HEK293 (cell line): Measurements from ENCODE around the gene DMAC2.

ENCODE experiments used
- CTCF ChIA-PET: fragments of 350-600 bp; formaldehyde crosslinking; extraction: SDS; loops from one replicate; lab custom pipeline; 2021; ENCODE audit warnings: antibody characterized with exemption; lab: Yijun Ruan, JAX
- POLR2A ChIA-PET: fragments of 300-600 bp; formaldehyde crosslinking; extraction: SDS; loops from one replicate; lab custom pipeline; 2020; ENCODE audit warnings: antibody characterized with exemption, inconsistent platforms; lab: Yijun Ruan, JAX
- H3K27ac ChIP-seq: fragments of 200-500 bp; sonication (Bioruptor generic); 2 replicates; pipeline ENCODE4 v1.5.1; 2014; ENCODE audit warnings: low read depth, low read length, control low read depth, inconsistent platforms; ENCODE audit errors: extremely low read depth
- H3K36me3 ChIP-seq, 2 experiments: fragments of 200-500 bp in 1 of 2; sonication (Bioruptor generic) in 1 of 2; 1 replicate in 1 of 2; 2 replicates in 1 of 2; pipeline ENCODE4 v1.5.1; 2014 to 2017; ENCODE audit warnings: inconsistent platforms in 2 of 2, low read length in 2 of 2; ENCODE audit not compliant: control insufficient read depth in 2 of 2, insufficient read depth in 1 of 2
- H3K4me1 ChIP-seq: fragments of 200-500 bp; sonication (Bioruptor generic); 2 replicates; pipeline ENCODE4 v1.5.1; 2014; ENCODE audit warnings: mild to moderate bottlenecking, low read length, inconsistent platforms; ENCODE audit not compliant: control insufficient read depth, insufficient read depth
- H3K4me3 ChIP-seq: 2 replicates; pipeline ENCODE4 v1.5.1; 2011; ENCODE audit warnings: low read depth, mild to moderate bottlenecking, control low read depth, low read length, moderate library complexity
- H3K9me3 ChIP-seq: fragments of 200-500 bp; sonication (Bioruptor generic); 2 replicates; pipeline ENCODE4 v1.5.1; 2014; ENCODE audit warnings: low read depth, low read length, inconsistent platforms; ENCODE audit not compliant: control insufficient read depth, insufficient read depth
- HOXD13 ChIP-seq: sonication (generic); formaldehyde crosslinking; IDR thresholded peaks from 2 replicates; pipeline ENCODE4 v1.8.0; 2022; ENCODE audit warnings: missing genetic modification reagents, borderline replicate concordance
- PRDM1 ChIP-seq: fragments of 450-650 bp; formaldehyde crosslinking; IDR thresholded peaks from 2 replicates; pipeline ENCODE4; 2016; ENCODE audit warnings: missing biosample characterization, missing genetic modification characterization
- SCRT1 ChIP-seq: fragments of 450-650 bp; formaldehyde crosslinking; IDR thresholded peaks from 2 replicates; pipeline ENCODE4 v1.5.1; 2016; ENCODE audit warnings: missing biosample characterization, missing genetic modification characterization, borderline replicate concordance
- SP3 ChIP-seq: fragments of 450-650 bp; formaldehyde crosslinking; IDR thresholded peaks from 2 replicates; pipeline ENCODE4 v1.5.1; 2016; ENCODE audit warnings: missing biosample characterization, missing genetic modification characterization
- WT1 ChIP-seq: fragments of 450-650 bp; formaldehyde crosslinking; IDR thresholded peaks from 2 replicates; pipeline ENCODE4 v1.5.1; 2016; ENCODE audit warnings: missing biosample characterization, missing genetic modification characterization
- ZBTB7A ChIP-seq: fragments of 450-650 bp; formaldehyde crosslinking; IDR thresholded peaks from 2 replicates; pipeline ENCODE4 v1.5.1; 2016; ENCODE audit warnings: low read depth, missing biosample characterization, missing genetic modification characterization
- ZNF114 ChIP-seq: fragments of 450-650 bp; formaldehyde crosslinking; IDR thresholded peaks from 2 replicates; pipeline ENCODE4 v1.5.0; 2017; ENCODE audit warnings: missing biosample characterization, missing genetic modification characterization
- ZNF140 ChIP-seq: fragments of 450-650 bp; formaldehyde crosslinking; IDR thresholded peaks from 2 replicates; pipeline ENCODE4 v1.5.1; 2016; ENCODE audit warnings: missing biosample characterization, missing genetic modification characterization
- ZNF148 ChIP-seq: fragments of 450-650 bp; formaldehyde crosslinking; IDR thresholded peaks from 2 replicates; pipeline ENCODE4 v1.5.0; 2017; ENCODE audit warnings: missing biosample characterization, missing genetic modification characterization, borderline replicate concordance
- ZNF174 ChIP-seq: fragments of 450-650 bp; formaldehyde crosslinking; IDR thresholded peaks from 2 replicates; pipeline ENCODE4 v1.5.0; 2017; ENCODE audit warnings: missing biosample characterization, mild to moderate bottlenecking, missing genetic modification characterization
- ZNF184 ChIP-seq: fragments of 450-650 bp; IDR thresholded peaks from 2 replicates; pipeline ENCODE4 v1.5.1; 2018; ENCODE audit warnings: missing biosample characterization, mild to moderate bottlenecking, missing genetic modification characterization
- ZNF221 ChIP-seq: fragments of 450-650 bp; formaldehyde crosslinking; IDR thresholded peaks from 2 replicates; pipeline ENCODE4 v1.5.1; 2017; ENCODE audit warnings: missing biosample characterization, missing genetic modification characterization, borderline replicate concordance
- ZNF24 ChIP-seq: fragments of 450-650 bp; formaldehyde crosslinking; IDR thresholded peaks from 2 replicates; pipeline ENCODE4 v1.5.1; 2016; ENCODE audit warnings: missing biosample characterization, missing genetic modification characterization
- ZNF266 ChIP-seq: fragments of 450-650 bp; formaldehyde crosslinking; IDR thresholded peaks from 2 replicates; pipeline ENCODE4 v1.5.1; 2016; ENCODE audit warnings: missing biosample characterization, missing genetic modification characterization, low read depth
- ZNF488 ChIP-seq: fragments of 450-650 bp; formaldehyde crosslinking; IDR thresholded peaks from 2 replicates; pipeline ENCODE4 v1.5.1; 2016; ENCODE audit warnings: missing biosample characterization, missing genetic modification characterization
- ZNF514 ChIP-seq: fragments of 450-650 bp; formaldehyde crosslinking; IDR thresholded peaks from 2 replicates; pipeline ENCODE4 v1.5.1; 2016; ENCODE audit warnings: missing biosample characterization, missing genetic modification characterization
- ZNF521 ChIP-seq: fragments of 450-650 bp; formaldehyde crosslinking; IDR thresholded peaks from 2 replicates; pipeline ENCODE4 v1.5.1; 2017; ENCODE audit warnings: missing biosample characterization, mild to moderate bottlenecking, missing genetic modification characterization
- ZNF677 ChIP-seq: fragments of 450-650 bp; IDR thresholded peaks from 2 replicates; pipeline ENCODE4 v1.5.0; 2018; ENCODE audit warnings: missing biosample characterization, mild to moderate bottlenecking, missing genetic modification characterization, moderate library complexity
- ZNF747 ChIP-seq: fragments of 450-650 bp; formaldehyde crosslinking; IDR thresholded peaks from 2 replicates; pipeline ENCODE4 v1.5.1; 2016; ENCODE audit warnings: missing biosample characterization, missing genetic modification characterization
- ZNF843 ChIP-seq: fragments of 450-650 bp; formaldehyde crosslinking; IDR thresholded peaks from 2 replicates; pipeline ENCODE4 v1.5.1; 2016; ENCODE audit warnings: missing biosample characterization, missing genetic modification characterization
- TF ChIP-seq, protein P1 (sequence below): fragments of 450-650 bp; formaldehyde crosslinking; IDR thresholded peaks from 2 replicates; pipeline ENCODE4 v1.5.1; 2016; ENCODE audit warnings: missing biosample characterization, missing genetic modification characterization
- TF ChIP-seq, protein P2 (sequence below): fragments of 450-650 bp; IDR thresholded peaks from 2 replicates; pipeline ENCODE4 v1.5.1; 2018; ENCODE audit warnings: missing biosample characterization, mild to moderate bottlenecking, missing genetic modification characterization

The DMAC2 gene

GRCh38 chr19:41408256-41408655 lies 31.5 kb downstream of the DMAC2 start:
- ChIA-PET CTCF (interaction anchor here (0.5 to 1.8 kb wide), 12 partner anchors 10 to 722 kb away, joined by 3 to 9 read pairs (median 4); no protein-coding TSS in a partner anchor), POLR2A (interaction anchor here (0.6 to 2.6 kb wide), 8 partner anchors 9 to 658 kb away, joined by 3 to 10 read pairs (median 3); partner anchors contain the start of genes B3GNT8, B9D2 and SNRPA)
- Histone ChIP-seq H3K27ac (no peak overlapping the region), H3K36me3 (peaks cover 3 to 4% of the 10 kb centered on the region in 2 experiments; a peak in 2 of 3 replicates), H3K4me1 (peaks cover 5% of the 10 kb centered on the region; the same call in 1 of the 2 replicates)
- TF ChIP-seq ZNF747 (tag by site-specific recombination) (no peak), ZNF184 (no peak)
- TF ChIP-seq, protein P1, sequence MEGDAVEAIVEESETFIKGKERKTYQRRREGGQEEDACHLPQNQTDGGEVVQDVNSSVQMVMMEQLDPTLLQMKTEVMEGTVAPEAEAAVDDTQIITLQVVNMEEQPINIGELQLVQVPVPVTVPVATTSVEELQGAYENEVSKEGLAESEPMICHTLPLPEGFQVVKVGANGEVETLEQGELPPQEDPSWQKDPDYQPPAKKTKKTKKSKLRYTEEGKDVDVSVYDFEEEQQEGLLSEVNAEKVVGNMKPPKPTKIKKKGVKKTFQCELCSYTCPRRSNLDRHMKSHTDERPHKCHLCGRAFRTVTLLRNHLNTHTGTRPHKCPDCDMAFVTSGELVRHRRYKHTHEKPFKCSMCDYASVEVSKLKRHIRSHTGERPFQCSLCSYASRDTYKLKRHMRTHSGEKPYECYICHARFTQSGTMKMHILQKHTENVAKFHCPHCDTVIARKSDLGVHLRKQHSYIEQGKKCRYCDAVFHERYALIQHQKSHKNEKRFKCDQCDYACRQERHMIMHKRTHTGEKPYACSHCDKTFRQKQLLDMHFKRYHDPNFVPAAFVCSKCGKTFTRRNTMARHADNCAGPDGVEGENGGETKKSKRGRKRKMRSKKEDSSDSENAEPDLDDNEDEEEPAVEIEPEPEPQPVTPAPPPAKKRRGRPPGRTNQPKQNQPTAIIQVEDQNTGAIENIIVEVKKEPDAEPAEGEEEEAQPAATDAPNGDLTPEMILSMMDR = peak; percentile 16; the same call in 1 of the 2 replicates
- TF ChIP-seq, all 188 proteins: peak for 1
- Histone ChIP-seq H3K9me3 (no peaks in the 10 kb centered on the region), H3K4me3 (no peak overlapping the region)

DNA sequence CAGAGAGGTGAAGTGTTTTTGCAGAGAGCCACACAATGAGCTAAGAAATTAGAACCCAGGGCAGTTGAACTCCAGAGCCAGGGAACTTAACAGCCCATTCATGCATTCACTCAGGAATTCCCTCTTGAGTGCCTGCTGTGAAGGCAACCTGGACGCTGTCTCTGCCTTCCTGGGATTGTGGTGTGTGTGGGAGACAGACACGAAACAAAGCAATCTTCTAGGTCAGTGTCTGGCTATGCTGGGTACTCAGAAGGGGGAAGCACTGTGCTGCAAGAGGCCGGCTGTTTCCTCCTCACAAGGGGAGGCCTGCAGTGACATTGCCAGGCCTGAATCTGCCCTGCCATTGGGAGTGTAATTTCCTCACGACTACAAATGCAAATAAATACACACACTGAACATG lies 32.4 kb downstream of the DMAC2 start:
- Histone ChIP-seq H3K4me1 (peaks cover 5% of the 10 kb centered on the region; the same call in 1 of the 2 replicates), H3K9me3 (no peaks in the 10 kb centered on the region), H3K4me3 (no peak overlapping the region), H3K36me3 (no peaks in the 10 kb centered on the region; a peak in 1 of 3 replicates), H3K27ac (0 out of 2 replicates have a peak overlapping the region, but pooled peaks have one; percentile 34)
- CTCF ChIA-PET = interaction anchor here (0.6 to 1.5 kb wide), 2 partner anchors 32 to 247 kb away, joined by 3 to 4 read pairs; no protein-coding TSS in a partner anchor
- TF ChIP-seq ZNF140 (tag by site-specific recombination) (no peak), ZNF677 (tag by site-specific recombination) (no peak), ZNF521 (tag by site-specific recombination) (no peak), ZNF24 (tag by site-specific recombination) (no peak), ZNF148 (tag by site-specific recombination) (no peak)
- POLR2A ChIA-PET = no interaction called here

- Histone ChIP-seq H3K4me1 (peaks cover 5% of the 10 kb centered on the region; the same call in 1 of the 2 replicates), H3K9me3 (no peaks in the 10 kb centered on the region), H3K4me3 (no peak overlapping the region), H3K36me3 (no peaks in the 10 kb centered on the region; a peak in 1 of 3 replicates), H3K27ac (no peak overlapping the region)
- POLR2A ChIA-PET = interaction anchor here (0.6 to 1.7 kb wide), 3 partner anchors 23 to 42 kb away, joined by 3 to 5 read pairs (median 3); partner anchors contain the start of genes B9D2 and DMAC2
- TF ChIP-seq ZNF514 = no peak
- TF ChIP-seq ZBTB7A (tag by site-specific recombination) = no peak
- TF ChIP-seq SP3 (tag by site-specific recombination) = no peak
- TF ChIP-seq ZNF174 = no peak
- TF ChIP-seq SCRT1 (tag by site-specific recombination) = no peak
- TF ChIP-seq ZNF114 (tag by site-specific recombination) = no peak
- no peak for TF ChIP-seq ZNF266 (tag by site-specific recombination)
- no peak for TF ChIP-seq WT1 (tag by site-specific recombination)
- TF ChIP-seq, protein P2, sequence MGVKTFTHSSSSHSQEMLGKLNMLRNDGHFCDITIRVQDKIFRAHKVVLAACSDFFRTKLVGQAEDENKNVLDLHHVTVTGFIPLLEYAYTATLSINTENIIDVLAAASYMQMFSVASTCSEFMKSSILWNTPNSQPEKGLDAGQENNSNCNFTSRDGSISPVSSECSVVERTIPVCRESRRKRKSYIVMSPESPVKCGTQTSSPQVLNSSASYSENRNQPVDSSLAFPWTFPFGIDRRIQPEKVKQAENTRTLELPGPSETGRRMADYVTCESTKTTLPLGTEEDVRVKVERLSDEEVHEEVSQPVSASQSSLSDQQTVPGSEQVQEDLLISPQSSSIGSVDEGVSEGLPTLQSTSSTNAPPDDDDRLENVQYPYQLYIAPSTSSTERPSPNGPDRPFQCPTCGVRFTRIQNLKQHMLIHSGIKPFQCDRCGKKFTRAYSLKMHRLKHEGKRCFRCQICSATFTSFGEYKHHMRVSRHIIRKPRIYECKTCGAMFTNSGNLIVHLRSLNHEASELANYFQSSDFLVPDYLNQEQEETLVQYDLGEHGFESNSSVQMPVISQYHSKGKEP (tag by site-specific recombination) = no peak
- TF ChIP-seq ZNF843 (tag by site-specific recombination) = no peak
- TF ChIP-seq ZNF488 (tag by site-specific recombination) = no peak
- no peak for TF ChIP-seq ZNF221 (tag by site-specific recombination)
- TF ChIP-seq PRDM1 (tag by site-specific recombination) = no peak
- TF ChIP-seq HOXD13 = no peak
- CTCF ChIA-PET = interaction anchor here (1.5 to 1.6 kb wide), 2 partner anchors 43 to 158 kb away, joined by 3 to 6 read pairs; no protein-coding TSS in a partner anchor
Measured at GRCh38 chr19:41405776-41406175, 33.9 kb downstream of the DMAC2 start.
